Heart left ventricle (tissue), 13 donors: ENCODE measurements around the gene CCL20.

Experiments
- POLR2A ChIP-seq, 2 donors: fragments of 450-650 bp; IDR thresholded peaks; one replicate each; pipeline ENCODE4 v1.6.1; 2017; ENCODE audit warnings: antibody characterized with exemption in 2 of 2, mild to moderate bottlenecking in 2 of 2, moderate library complexity in 2 of 2
- TF ChIP-seq, protein P1 (sequence below), 12 donors: fragments of 200-600 bp; sonication (generic) in 4 of 12; IDR thresholded peaks; one replicate each; pipeline versions ENCODE4 v1.5.0 to v1.8.0; 2018 to 2022; ENCODE audit warnings: antibody characterized with exemption in 12 of 12, mild to moderate bottlenecking in 5 of 12
- donor health status: ischemic (EF 13 %, LVEDD 7.1; RV severe dilation, severe dysfunction).
- donor health status: DM: no; HTN: yes; CAD: no.
- donor health status: DM: no; HTN: no; CAD: no.
- donor health status: ischemic (EF 25% LVEDD 6.9; RV normal size, moderate dysfunction).
- donor health status: ischemic (EF 25% LVEDD 5.7; RV mildly dilated, moderate dysfunction).
- donor health status: ischemic (EF 35%, LVEDD 5.7; RV mildly dilated, moderate dysfunction).
- donor health status: nonischemic (EF 11% LVEDD 7.7; RV severe dilation, severe dysfunction).
- donor health status: DM: yes; HTN: yes; CAD: no.
- donor health status: PGD.
- donor health status: ischemic (EF 29% LVEDD 5.4; RV normal size, mild dysfunction).
- donor health status: nonischemic (EF 23%, LVEDD 6.1; RV moderate dilation, normal function).

GRCh38 chr2:227805578-227805977 lies 8.1 kb upstream of the CCL20 start:
- TF ChIP-seq, protein P1, sequence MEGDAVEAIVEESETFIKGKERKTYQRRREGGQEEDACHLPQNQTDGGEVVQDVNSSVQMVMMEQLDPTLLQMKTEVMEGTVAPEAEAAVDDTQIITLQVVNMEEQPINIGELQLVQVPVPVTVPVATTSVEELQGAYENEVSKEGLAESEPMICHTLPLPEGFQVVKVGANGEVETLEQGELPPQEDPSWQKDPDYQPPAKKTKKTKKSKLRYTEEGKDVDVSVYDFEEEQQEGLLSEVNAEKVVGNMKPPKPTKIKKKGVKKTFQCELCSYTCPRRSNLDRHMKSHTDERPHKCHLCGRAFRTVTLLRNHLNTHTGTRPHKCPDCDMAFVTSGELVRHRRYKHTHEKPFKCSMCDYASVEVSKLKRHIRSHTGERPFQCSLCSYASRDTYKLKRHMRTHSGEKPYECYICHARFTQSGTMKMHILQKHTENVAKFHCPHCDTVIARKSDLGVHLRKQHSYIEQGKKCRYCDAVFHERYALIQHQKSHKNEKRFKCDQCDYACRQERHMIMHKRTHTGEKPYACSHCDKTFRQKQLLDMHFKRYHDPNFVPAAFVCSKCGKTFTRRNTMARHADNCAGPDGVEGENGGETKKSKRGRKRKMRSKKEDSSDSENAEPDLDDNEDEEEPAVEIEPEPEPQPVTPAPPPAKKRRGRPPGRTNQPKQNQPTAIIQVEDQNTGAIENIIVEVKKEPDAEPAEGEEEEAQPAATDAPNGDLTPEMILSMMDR (IDR thresholded peaks at IDR 0.05) = no peak
- no peak for TF ChIP-seq POLR2A (IDR thresholded peaks at IDR 0.05)
